ENCODE measurements around the gene RAD18.

RAD18 gene

GRCh38 chr3:8984526-8984925 is 21.3 kb upstream of the RAD18 start:
- no peak for DNase-seq

- DNase-seq = no peak
These were observed 20.8 kb upstream of the RAD18 start for GRCh38 chr3:8984081-8984480.

GRCh38 chr3:8983591-8983990 is 20.3 kb upstream of the RAD18 start:
- DNase-seq = no peak

- DNase-seq = no peak
These were observed 19.8 kb upstream of the RAD18 start for GRCh38 chr3:8983026-8983425.

GRCh38 chr3:8982509-8982908 is 19.2 kb upstream of the RAD18 start:
- DNase-seq = no peak

- DNase-seq = no peak
These were observed 18.4 kb upstream of the RAD18 start for GRCh38 chr3:8981700-8982099.

GRCh38 chr3:8981296-8981695 is 18.0 kb upstream of the RAD18 start:
- DNase-seq = no peak

GRCh38 chr3:8980756-8981257 is 17.5 kb upstream of the RAD18 start:
- DNase-seq = no peak

GRCh38 chr3:8979262-8979661 is 16.0 kb upstream of the RAD18 start:
- DNase-seq = no peak

GRCh38 chr3:8978551-8978950 is 15.3 kb upstream of the RAD18 start:
- DNase-seq = no peak

GRCh38 chr3:8976540-8977182 is 13.4 kb upstream of the RAD18 start:
- DNase-seq = no peak

GRCh38 chr3:8975081-8976020 is 12.1 kb upstream of the RAD18 start:
- DNase-seq = no peak

GRCh38 chr3:8974458-8974857 is 11.2 kb upstream of the RAD18 start:
- DNase-seq = no peak

- DNase-seq = no peak
These were observed 9.4 kb upstream of the RAD18 start for GRCh38 chr3:8972639-8973038.

GRCh38 chr3:8970971-8971589 is 7.8 kb upstream of the RAD18 start:
- peak; percentile 58 for DNase-seq

GRCh38 chr3:8969241-8969640 is 6.0 kb upstream of the RAD18 start:
- no peak for DNase-seq

GRCh38 chr3:8968375-8968882 is 5.2 kb upstream of the RAD18 start:
- no peak for DNase-seq

- no peak for DNase-seq
These were observed 4.3 kb upstream of the RAD18 start for GRCh38 chr3:8967553-8967952.

- DNase-seq = no peak
These were observed 3.6 kb upstream of the RAD18 start for GRCh38 chr3:8966820-8967348.

GRCh38 chr3:8966150-8966819 is 3.0 kb upstream of the RAD18 start:
- DNase-seq = no peak

GRCh38 chr3:8964436-8965370 is 1.4 kb upstream of the RAD18 start:
- DNase-seq = no peak

All from NCI-H2029 treated with DMSO at 0.1 percent for 48 hours (cell line).